ENCODE results near the gene ARHGAP28. TPM values are rescaled to one million over a fixed set of nuclear protein-coding genes. Genes with fewer than 3 reads are reported as not detected.

ARHGAP28 gene
- total and polyA plus RNA-seq, 10 of the 15 experiments (the other 5 are each of a cell fraction or from before 2014, with no cell fraction given): not detected

DNA sequence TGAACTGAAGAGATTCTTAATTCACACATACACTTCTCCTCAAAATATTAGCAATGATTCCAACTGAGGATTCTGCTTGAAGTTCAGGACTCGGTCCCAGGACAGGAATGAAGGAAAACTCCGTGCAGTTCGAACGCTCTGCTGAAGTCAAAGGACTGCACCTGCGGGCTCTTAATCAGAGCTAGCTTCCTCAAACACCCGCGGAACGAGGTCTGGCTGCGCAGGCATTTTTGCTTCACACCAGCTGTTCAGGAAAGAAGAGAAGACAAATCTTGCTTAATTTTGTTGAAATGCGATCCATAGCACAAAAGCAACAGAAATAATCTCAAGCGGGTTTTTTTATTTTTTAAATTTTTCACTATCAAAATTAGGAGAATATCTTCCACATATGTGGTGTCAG, 212.5 kb downstream of the ARHGAP28 start:
- Histone ChIP-seq H3K27me3 (replicated peaks in 1 of 2; ENCODE audit: control insufficient read depth in 2 of 2, insufficient read depth in 2 of 2, low read length in 1 of 2) (peaks cover 0 to 1% of the 10 kb centered on the region in 2 experiments; a peak in 1 of 4 replicates), H3K27ac (ENCODE audit: control insufficient read depth, insufficient read depth) (no peak overlapping the region), H3K4me2 (ENCODE audit: control insufficient read depth, insufficient read depth) (no peak overlapping the region), H3K9ac (ENCODE audit: control insufficient read depth, insufficient read depth, low read length) (no peak overlapping the region), H4K20me1 (ENCODE audit: control insufficient read depth, insufficient read depth) (no peaks in the 10 kb centered on the region), H3K36me3 (ENCODE audit: control insufficient read depth in 2 of 2, insufficient read depth in 2 of 2, low read length in 1 of 2) (no peaks in the 10 kb centered on the region), H2AFZ (ENCODE audit: control insufficient read depth, low read depth, low read length) (no peak overlapping the region), H3K9me3 (replicated peaks; ENCODE audit: control insufficient read depth, insufficient read depth, low read length) (no peaks in the 10 kb centered on the region), H3K79me2 (ENCODE audit: control insufficient read depth, insufficient read depth, low read length) (no peaks in the 10 kb centered on the region), H3K4me1 (ENCODE audit: control insufficient read depth, insufficient read depth, low read length) (no peaks in the 10 kb centered on the region), H3K4me3 (no peak overlapping the region)
- in situ Hi-C loops (cut with MboI): loop anchor here (25.0 kb wide), 1 partner anchor 1995 kb away; no protein-coding TSS in a partner anchor
- no TSS peak for BruUV-seq (replicated peaks)
- no peak for DNase-seq (ENCODE audit: low read depth, low spot score)
- intact Hi-C loops (cut with micrococcal nuclease; ENCODE audit: unreplicated experiment): no loop called here
- ATAC-seq: no peak
- ChIA-PET SMC1A (ENCODE audit: uncharacterized antibody, unreplicated experiment) (no interaction called here), POLR2A (no interaction called here), CTCF (interaction anchor here (1.1 kb wide), 1 partner anchor 102 kb away, joined by 3 read pairs; no protein-coding TSS in a partner anchor), RAD21 (ENCODE audit: unreplicated experiment) (no interaction called here)
- FAIRE-seq: no peak
- WGBS (ENCODE audit: insufficient coverage, insufficient replicate concordance, low lambda C conversion rate, missing lambda C conversion rate): 16% methylated on average over 11 of the region's 11 CpGs
- TF ChIP-seq CHD1 (IDR thresholded peaks at IDR 0.05; ENCODE audit: low read depth, low read length) (no peak), KAT2A (conservative IDR thresholded peaks at IDR 0.05; ENCODE audit: control insufficient read depth, low read depth, low read length) (no peak), CHD4 (IDR thresholded peaks at IDR 0.05) (no peak), CBX3 (IDR thresholded peaks at IDR 0.05; ENCODE audit: borderline replicate concordance, low read depth) (no peak), IRF4 (IDR thresholded peaks at IDR 0.05; ENCODE audit: low read depth, low read length) (no peak), BRCA1 (IDR thresholded peaks at IDR 0.05; ENCODE audit: low read depth, low read length) (no peak), GABPA (IDR thresholded peaks at IDR 0.05; ENCODE audit: low read depth) (no peak), ASH2L (IDR thresholded peaks at IDR 0.05; ENCODE audit: borderline replicate concordance, low read depth) (no peak), SRF (IDR thresholded peaks at IDR 0.05; ENCODE audit: low read depth in 2 of 2, low read length in 2 of 2) (no peak), ETV6 (conservative IDR thresholded peaks at IDR 0.05 in 1 of 2, IDR thresholded peaks at IDR 0.05 in 1 of 2; ENCODE audit: borderline replicate concordance in 1 of 2, low read depth in 1 of 2) (no peak), HDAC6 (IDR thresholded peaks at IDR 0.05; ENCODE audit: unreplicated experiment) (no peak), SREBF2 (IDR thresholded peaks at IDR 0.05; ENCODE audit: low read length) (no peak), GATAD2B (conservative IDR thresholded peaks at IDR 0.05; ENCODE audit: low read depth) (no peak)
- TF ChIP-seq, protein P1, sequence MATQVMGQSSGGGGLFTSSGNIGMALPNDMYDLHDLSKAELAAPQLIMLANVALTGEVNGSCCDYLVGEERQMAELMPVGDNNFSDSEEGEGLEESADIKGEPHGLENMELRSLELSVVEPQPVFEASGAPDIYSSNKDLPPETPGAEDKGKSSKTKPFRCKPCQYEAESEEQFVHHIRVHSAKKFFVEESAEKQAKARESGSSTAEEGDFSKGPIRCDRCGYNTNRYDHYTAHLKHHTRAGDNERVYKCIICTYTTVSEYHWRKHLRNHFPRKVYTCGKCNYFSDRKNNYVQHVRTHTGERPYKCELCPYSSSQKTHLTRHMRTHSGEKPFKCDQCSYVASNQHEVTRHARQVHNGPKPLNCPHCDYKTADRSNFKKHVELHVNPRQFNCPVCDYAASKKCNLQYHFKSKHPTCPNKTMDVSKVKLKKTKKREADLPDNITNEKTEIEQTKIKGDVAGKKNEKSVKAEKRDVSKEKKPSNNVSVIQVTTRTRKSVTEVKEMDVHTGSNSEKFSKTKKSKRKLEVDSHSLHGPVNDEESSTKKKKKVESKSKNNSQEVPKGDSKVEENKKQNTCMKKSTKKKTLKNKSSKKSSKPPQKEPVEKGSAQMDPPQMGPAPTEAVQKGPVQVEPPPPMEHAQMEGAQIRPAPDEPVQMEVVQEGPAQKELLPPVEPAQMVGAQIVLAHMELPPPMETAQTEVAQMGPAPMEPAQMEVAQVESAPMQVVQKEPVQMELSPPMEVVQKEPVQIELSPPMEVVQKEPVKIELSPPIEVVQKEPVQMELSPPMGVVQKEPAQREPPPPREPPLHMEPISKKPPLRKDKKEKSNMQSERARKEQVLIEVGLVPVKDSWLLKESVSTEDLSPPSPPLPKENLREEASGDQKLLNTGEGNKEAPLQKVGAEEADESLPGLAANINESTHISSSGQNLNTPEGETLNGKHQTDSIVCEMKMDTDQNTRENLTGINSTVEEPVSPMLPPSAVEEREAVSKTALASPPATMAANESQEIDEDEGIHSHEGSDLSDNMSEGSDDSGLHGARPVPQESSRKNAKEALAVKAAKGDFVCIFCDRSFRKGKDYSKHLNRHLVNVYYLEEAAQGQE (IDR thresholded peaks at IDR 0.05; ENCODE audit: low read depth, low read length): no peak
- TF ChIP-seq, protein P2, sequence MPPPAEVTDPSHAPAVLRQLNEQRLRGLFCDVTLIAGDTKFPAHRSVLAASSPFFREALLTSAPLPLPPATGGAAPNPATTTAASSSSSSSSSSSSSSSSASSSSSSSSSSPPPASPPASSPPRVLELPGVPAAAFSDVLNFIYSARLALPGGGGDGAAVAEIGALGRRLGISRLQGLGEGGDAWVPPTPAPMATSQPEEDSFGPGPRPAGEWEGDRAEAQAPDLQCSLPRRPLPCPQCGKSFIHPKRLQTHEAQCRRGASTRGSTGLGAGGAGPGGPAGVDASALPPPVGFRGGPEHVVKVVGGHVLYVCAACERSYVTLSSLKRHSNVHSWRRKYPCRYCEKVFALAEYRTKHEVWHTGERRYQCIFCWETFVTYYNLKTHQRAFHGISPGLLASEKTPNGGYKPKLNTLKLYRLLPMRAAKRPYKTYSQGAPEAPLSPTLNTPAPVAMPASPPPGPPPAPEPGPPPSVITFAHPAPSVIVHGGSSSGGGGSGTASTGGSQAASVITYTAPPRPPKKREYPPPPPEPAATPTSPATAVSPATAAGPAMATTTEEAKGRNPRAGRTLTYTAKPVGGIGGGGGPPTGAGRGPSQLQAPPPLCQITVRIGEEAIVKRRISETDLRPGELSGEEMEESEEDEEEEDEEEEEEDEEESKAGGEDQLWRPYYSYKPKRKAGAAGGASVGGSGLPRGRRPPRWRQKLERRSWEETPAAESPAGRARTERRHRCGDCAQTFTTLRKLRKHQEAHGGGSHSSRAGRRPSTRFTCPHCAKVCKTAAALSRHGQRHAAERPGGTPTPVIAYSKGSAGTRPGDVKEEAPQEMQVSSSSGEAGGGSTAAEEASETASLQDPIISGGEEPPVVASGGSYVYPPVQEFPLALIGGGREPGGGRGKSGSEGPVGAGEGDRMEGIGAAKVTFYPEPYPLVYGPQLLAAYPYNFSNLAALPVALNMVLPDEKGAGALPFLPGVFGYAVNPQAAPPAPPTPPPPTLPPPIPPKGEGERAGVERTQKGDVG (CRISPR knock-in tag; IDR thresholded peaks at IDR 0.05): no peak
- TF ChIP-seq, protein P3, sequence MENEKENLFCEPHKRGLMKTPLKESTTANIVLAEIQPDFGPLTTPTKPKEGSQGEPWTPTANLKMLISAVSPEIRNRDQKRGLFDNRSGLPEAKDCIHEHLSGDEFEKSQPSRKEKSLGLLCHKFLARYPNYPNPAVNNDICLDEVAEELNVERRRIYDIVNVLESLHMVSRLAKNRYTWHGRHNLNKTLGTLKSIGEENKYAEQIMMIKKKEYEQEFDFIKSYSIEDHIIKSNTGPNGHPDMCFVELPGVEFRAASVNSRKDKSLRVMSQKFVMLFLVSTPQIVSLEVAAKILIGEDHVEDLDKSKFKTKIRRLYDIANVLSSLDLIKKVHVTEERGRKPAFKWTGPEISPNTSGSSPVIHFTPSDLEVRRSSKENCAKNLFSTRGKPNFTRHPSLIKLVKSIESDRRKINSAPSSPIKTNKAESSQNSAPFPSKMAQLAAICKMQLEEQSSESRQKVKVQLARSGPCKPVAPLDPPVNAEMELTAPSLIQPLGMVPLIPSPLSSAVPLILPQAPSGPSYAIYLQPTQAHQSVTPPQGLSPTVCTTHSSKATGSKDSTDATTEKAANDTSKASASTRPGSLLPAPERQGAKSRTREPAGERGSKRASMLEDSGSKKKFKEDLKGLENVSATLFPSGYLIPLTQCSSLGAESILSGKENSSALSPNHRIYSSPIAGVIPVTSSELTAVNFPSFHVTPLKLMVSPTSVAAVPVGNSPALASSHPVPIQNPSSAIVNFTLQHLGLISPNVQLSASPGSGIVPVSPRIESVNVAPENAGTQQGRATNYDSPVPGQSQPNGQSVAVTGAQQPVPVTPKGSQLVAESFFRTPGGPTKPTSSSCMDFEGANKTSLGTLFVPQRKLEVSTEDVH (IDR thresholded peaks at IDR 0.05; ENCODE audit: low read depth, partially characterized antibody): no peak
